Measurements from ENCODE around the gene HCN2. TPM values are rescaled to one million over a fixed set of nuclear protein-coding genes. Genes with fewer than 3 reads are reported as not detected.
A peak's percentile ranks its signal among the peaks of the same experiment; 100 is the strongest.

The HCN2 gene
- total RNA-seq, 1 experiment from 2014 or later = 9.2 TPM

- TF ChIP-seq, protein P1, sequence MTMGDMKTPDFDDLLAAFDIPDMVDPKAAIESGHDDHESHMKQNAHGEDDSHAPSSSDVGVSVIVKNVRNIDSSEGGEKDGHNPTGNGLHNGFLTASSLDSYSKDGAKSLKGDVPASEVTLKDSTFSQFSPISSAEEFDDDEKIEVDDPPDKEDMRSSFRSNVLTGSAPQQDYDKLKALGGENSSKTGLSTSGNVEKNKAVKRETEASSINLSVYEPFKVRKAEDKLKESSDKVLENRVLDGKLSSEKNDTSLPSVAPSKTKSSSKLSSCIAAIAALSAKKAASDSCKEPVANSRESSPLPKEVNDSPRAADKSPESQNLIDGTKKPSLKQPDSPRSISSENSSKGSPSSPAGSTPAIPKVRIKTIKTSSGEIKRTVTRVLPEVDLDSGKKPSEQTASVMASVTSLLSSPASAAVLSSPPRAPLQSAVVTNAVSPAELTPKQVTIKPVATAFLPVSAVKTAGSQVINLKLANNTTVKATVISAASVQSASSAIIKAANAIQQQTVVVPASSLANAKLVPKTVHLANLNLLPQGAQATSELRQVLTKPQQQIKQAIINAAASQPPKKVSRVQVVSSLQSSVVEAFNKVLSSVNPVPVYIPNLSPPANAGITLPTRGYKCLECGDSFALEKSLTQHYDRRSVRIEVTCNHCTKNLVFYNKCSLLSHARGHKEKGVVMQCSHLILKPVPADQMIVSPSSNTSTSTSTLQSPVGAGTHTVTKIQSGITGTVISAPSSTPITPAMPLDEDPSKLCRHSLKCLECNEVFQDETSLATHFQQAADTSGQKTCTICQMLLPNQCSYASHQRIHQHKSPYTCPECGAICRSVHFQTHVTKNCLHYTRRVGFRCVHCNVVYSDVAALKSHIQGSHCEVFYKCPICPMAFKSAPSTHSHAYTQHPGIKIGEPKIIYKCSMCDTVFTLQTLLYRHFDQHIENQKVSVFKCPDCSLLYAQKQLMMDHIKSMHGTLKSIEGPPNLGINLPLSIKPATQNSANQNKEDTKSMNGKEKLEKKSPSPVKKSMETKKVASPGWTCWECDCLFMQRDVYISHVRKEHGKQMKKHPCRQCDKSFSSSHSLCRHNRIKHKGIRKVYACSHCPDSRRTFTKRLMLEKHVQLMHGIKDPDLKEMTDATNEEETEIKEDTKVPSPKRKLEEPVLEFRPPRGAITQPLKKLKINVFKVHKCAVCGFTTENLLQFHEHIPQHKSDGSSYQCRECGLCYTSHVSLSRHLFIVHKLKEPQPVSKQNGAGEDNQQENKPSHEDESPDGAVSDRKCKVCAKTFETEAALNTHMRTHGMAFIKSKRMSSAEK (CRISPR knock-in tag; IDR thresholded peaks at IDR 0.05; ENCODE audit: borderline replicate concordance) = no peak
- TF ChIP-seq NFE2L1 (CRISPR knock-in tag; IDR thresholded peaks at IDR 0.05) = peak; percentile 83
- no peak for TF ChIP-seq HMGA2 (CRISPR knock-in tag; IDR thresholded peaks at IDR 0.05)
- TF ChIP-seq, protein P2, sequence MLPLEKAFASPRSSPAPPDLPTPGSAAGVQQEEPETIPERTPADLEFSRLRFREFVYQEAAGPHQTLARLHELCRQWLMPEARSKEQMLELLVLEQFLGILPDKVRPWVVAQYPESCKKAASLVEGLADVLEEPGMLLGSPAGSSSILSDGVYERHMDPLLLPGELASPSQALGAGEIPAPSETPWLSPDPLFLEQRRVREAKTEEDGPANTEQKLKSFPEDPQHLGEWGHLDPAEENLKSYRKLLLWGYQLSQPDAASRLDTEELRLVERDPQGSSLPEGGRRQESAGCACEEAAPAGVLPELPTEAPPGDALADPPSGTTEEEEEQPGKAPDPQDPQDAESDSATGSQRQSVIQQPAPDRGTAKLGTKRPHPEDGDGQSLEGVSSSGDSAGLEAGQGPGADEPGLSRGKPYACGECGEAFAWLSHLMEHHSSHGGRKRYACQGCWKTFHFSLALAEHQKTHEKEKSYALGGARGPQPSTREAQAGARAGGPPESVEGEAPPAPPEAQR (CRISPR knock-in tag; IDR thresholded peaks at IDR 0.05) = no peak
- TF ChIP-seq ZNF423 (CRISPR knock-in tag; IDR thresholded peaks at IDR 0.05) = no peak
- no peak for TF ChIP-seq NR1H2 (CRISPR knock-in tag; IDR thresholded peaks at IDR 0.05)
- TF ChIP-seq NFYB (CRISPR knock-in tag; conservative IDR thresholded peaks at IDR 0.05; ENCODE audit: low read depth) = no peak; the same call in 1 of the 2 replicates
- TF ChIP-seq, protein P3, sequence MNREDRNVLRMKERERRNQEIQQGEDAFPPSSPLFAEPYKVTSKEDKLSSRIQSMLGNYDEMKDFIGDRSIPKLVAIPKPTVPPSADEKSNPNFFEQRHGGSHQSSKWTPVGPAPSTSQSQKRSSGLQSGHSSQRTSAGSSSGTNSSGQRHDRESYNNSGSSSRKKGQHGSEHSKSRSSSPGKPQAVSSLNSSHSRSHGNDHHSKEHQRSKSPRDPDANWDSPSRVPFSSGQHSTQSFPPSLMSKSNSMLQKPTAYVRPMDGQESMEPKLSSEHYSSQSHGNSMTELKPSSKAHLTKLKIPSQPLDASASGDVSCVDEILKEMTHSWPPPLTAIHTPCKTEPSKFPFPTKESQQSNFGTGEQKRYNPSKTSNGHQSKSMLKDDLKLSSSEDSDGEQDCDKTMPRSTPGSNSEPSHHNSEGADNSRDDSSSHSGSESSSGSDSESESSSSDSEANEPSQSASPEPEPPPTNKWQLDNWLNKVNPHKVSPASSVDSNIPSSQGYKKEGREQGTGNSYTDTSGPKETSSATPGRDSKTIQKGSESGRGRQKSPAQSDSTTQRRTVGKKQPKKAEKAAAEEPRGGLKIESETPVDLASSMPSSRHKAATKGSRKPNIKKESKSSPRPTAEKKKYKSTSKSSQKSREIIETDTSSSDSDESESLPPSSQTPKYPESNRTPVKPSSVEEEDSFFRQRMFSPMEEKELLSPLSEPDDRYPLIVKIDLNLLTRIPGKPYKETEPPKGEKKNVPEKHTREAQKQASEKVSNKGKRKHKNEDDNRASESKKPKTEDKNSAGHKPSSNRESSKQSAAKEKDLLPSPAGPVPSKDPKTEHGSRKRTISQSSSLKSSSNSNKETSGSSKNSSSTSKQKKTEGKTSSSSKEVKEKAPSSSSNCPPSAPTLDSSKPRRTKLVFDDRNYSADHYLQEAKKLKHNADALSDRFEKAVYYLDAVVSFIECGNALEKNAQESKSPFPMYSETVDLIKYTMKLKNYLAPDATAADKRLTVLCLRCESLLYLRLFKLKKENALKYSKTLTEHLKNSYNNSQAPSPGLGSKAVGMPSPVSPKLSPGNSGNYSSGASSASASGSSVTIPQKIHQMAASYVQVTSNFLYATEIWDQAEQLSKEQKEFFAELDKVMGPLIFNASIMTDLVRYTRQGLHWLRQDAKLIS (CRISPR knock-in tag; IDR thresholded peaks at IDR 0.05; ENCODE audit: borderline replicate concordance) = no peak
- TF ChIP-seq ZNF263 (CRISPR knock-in tag; IDR thresholded peaks at IDR 0.05; ENCODE audit: low read depth) = no peak
- no peak for TF ChIP-seq CBFB (CRISPR knock-in tag; IDR thresholded peaks at IDR 0.05; ENCODE audit: low read depth)
- TF ChIP-seq IRF2 (CRISPR knock-in tag; IDR thresholded peaks at IDR 0.05; ENCODE audit: borderline replicate concordance, low read depth) = no peak
- no peak for TF ChIP-seq MLX (CRISPR knock-in tag; IDR thresholded peaks at IDR 0.05)
- no peak for TF ChIP-seq ZBTB21 (CRISPR knock-in tag; IDR thresholded peaks at IDR 0.05; ENCODE audit: borderline replicate concordance)
- TF ChIP-seq CREB1 (CRISPR knock-in tag; IDR thresholded peaks at IDR 0.05) = peak; percentile 50; the same call in 1 of the 2 replicates
Observed at GRCh38 chr19:591099-591958, 1.6 kb downstream of the HCN2 start (continued).

GRCh38 chr19:592101-592500 is 2.4 kb downstream of the HCN2 start:
- no peaks in the 10 kb centered on the region for H3K9me3 Mint-ChIP-seq
- ChIA-PET POLR2A (no interaction called here), CTCF (interaction anchor here (1.0 kb wide), 1 partner anchor 142 kb away, joined by 3 read pairs; no protein-coding TSS in a partner anchor)
- ATAC-seq = no peak
- no peaks in the 10 kb centered on the region for H3K36me3 Mint-ChIP-seq
- no peak overlapping the region for H3K4me3 Mint-ChIP-seq
- H3K27me3 Mint-ChIP-seq (ENCODE audit: low read depth) = peaks cover 43% of the 10 kb centered on the region
- no peak for DNase-seq (ENCODE audit: low spot score)
- H3K4me1 Mint-ChIP-seq = no peaks in the 10 kb centered on the region
- no peak overlapping the region for H3K27ac Mint-ChIP-seq
- TF ChIP-seq ETV6 (CRISPR knock-in tag; IDR thresholded peaks at IDR 0.05) (no peak), PRRX2 (CRISPR knock-in tag; IDR thresholded peaks at IDR 0.05) (no peak), ZNF121 (CRISPR knock-in tag; IDR thresholded peaks at IDR 0.05) (no peak), ELF4 (CRISPR knock-in tag; IDR thresholded peaks at IDR 0.05; ENCODE audit: low read depth) (no peak), ATF2 (CRISPR knock-in tag; IDR thresholded peaks at IDR 0.05; ENCODE audit: borderline replicate concordance, low read depth) (no peak), FOXK1 (CRISPR knock-in tag; IDR thresholded peaks at IDR 0.05) (no peak), MYBL2 (CRISPR knock-in tag; IDR thresholded peaks at IDR 0.05) (no peak)
- TF ChIP-seq, protein P2 (CRISPR knock-in tag; IDR thresholded peaks at IDR 0.05) = no peak
- TF ChIP-seq, protein P4, sequence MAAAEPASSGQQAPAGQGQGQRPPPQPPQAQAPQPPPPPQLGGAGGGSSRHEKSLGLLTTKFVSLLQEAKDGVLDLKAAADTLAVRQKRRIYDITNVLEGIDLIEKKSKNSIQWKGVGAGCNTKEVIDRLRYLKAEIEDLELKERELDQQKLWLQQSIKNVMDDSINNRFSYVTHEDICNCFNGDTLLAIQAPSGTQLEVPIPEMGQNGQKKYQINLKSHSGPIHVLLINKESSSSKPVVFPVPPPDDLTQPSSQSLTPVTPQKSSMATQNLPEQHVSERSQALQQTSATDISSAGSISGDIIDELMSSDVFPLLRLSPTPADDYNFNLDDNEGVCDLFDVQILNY (CRISPR knock-in tag; IDR thresholded peaks at IDR 0.05) = no peak

All from WTC11 (cell line).